NCI-H2196 treated with DMSO at 0.1 percent for 48 hours (cell line): ENCODE data around the gene ICOS.

Experiments
- DNase-seq: peaks from one replicate; lab custom pipeline; 2025; ENCODE audit not compliant: unreplicated experiment; lab: John Stamatoyannopoulos, UW

The ICOS gene

DNA sequence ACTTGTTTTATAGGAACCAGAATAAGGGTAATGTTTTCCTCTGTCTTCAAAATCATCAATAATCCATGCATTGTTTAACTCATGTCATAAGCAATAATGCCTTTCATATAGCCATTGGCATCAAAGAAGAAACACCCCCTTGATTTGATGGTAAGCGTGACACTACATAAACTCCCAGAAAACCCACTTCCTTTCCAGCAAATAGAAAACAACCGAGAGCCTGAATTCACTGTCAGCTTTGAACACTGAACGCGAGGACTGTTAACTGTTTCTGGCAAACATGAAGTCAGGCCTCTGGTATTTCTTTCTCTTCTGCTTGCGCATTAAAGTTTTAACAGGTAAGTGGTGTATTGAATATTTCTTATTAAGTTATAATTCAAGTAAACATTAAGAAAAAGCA lies at the start of gene ICOS:
Gene ICOS (plus strand): TSS at position 229 of the 400 bp plus-strand sequence. CDS start 52 bp downstream, at position 281.
- DNase-seq, result no peak

- peak; percentile 29 for DNase-seq
Observed at GRCh38 chr2:203887677-203888076, 48.9 kb upstream of the ICOS start.

DNA sequence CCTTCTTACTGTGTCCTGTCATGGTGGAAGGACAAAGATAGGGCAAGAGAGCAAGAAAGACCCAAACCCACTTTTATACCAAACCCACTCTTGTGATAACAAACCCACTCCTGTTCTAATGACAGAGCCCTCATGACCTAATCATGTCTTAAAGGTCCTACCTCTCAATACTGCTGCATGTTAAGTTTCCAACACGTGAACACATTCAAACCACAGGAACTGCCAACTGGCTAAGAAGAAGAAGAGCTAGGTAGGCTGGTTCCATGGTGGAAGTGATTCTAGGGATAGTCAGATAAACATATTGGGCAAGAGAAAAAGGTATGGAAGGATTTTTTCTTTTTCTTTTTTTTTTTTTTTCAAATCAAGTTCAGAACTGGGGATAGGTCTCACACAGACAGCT lies 47.0 kb upstream of the ICOS start:
- no peak for DNase-seq

GRCh38 chr2:203889944-203890343 lies 46.6 kb upstream of the ICOS start:
- no peak for DNase-seq

- no peak for DNase-seq
Observed at GRCh38 chr2:203890733-203891132, 45.8 kb upstream of the ICOS start.

DNA sequence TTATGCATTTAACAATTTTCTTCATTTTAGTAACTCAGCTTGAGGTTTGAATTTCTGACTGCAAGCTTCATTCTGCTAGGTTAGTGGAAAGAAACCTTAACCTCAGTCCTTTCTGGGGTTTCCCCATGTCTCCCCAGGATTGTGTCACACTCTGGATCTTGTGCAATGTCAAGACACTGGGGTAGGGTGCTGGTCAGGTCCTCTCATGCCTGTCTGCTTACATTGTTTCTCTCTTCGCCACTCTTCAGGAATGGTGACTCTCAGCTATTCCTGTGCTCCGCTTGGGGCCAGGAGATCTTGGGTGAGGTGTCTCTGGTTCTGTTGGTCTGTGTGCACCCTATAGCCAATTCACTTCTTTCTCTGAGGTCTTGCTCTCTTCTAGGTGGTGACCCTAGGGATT lies 45.1 kb upstream of the ICOS start:
- DNase-seq, result no peak

GRCh38 chr2:203892207-203892606 lies 44.4 kb upstream of the ICOS start:
- DNase-seq, result no peak

DNA sequence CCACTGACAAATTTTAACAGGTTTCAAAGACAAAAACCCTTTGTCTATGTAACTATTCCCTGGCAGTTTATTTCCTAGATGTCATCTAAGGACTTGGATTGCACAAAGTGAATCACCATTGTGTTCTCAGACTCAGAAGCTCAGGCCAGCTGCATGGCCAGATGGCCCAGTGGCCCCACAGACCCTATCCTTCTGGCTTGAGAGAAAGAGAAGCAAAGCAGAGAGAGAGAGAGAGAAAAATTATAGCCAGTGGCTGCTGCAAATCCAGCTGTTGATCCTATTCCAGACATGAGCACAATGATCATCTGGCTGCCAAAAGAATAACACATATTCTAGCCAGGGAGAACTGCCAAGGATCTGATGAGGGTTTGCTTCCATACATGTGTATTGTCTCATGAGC lies 43.2 kb upstream of the ICOS start:
- DNase-seq, result no peak

DNA sequence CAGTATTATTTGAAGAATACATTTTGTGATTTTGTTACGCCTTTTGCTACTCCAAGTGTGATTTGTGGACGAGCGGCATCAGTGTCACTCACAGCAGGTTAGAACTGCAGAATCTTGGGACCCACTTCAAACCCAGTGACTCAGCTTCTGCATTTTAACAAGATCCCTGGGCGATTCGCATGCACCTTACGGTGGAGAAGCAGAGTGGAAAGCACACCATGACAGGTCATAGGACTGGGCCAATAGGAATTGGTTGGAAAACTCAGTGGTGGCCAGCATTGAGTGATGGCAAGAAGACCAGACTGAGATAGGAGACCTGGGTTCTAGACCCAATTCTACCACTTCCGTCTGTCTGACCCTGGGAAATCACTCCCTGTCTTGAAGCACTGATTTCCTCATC lies 42.7 kb upstream of the ICOS start:
- DNase-seq, result no peak

GRCh38 chr2:203894262-203894661 lies 42.3 kb upstream of the ICOS start:
- DNase-seq, result no peak

GRCh38 chr2:203897544-203897943 lies 39.0 kb upstream of the ICOS start:
- DNase-seq, result no peak

DNA sequence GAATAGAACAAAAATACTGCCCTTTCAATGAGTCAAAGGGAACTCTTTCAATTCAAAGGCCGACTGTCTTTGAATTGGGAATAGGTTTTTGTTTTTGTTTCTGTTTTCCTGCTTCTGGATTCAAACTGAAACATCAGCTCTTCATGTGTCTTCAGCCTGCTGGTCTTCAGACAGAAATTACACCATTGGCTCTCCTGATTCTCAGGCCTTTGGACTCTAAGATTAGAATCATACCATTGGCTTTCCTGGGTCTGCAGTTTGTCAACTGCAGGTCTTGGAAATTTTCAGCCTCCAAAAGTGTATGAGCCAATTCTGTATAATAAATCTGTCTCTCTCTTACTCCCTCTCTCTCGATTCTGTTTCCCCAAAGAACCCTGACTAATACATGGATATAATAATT lies 37.9 kb upstream of the ICOS start:
- DNase-seq, result no peak

GRCh38 chr2:203900253-203900652 lies 36.3 kb upstream of the ICOS start:
- DNase-seq, result no peak

DNA sequence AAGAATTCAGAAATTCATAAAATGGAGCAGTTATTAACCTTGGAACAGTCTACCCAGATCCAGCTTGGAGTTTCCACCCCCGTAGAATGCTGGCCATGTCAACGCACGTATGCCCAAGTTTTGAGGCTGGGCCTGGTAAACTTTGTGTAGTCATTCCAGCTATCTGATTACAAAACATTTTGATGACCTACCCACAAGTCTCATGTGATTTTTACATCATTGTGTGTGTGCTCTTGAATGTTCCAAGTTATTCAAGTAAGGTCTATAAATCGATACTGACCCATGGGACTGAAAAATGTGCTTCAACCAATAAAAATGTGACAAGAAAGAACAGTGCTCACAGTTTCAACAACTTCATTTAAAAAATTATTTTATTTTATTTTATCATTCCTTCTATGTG lies 32.5 kb upstream of the ICOS start:
- no peak for DNase-seq

DNA sequence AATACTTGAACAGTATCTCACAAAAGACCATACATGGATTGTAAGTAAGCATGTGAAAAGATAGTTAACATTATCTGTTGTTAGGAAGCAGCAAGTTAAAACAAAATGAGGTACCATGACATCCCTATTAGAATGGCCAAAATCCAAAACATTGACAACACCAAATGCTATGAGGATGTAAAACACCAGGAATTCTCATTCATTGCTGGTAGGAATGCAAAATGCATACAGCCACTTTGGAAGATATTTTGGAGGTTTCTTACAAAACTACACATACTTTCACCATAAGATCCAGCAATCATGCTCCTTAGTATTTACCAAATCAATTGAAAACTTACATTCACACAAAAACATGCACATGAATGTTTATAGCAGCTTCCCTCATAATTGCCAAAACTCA lies 30.9 kb upstream of the ICOS start:
- no peak for DNase-seq

DNA sequence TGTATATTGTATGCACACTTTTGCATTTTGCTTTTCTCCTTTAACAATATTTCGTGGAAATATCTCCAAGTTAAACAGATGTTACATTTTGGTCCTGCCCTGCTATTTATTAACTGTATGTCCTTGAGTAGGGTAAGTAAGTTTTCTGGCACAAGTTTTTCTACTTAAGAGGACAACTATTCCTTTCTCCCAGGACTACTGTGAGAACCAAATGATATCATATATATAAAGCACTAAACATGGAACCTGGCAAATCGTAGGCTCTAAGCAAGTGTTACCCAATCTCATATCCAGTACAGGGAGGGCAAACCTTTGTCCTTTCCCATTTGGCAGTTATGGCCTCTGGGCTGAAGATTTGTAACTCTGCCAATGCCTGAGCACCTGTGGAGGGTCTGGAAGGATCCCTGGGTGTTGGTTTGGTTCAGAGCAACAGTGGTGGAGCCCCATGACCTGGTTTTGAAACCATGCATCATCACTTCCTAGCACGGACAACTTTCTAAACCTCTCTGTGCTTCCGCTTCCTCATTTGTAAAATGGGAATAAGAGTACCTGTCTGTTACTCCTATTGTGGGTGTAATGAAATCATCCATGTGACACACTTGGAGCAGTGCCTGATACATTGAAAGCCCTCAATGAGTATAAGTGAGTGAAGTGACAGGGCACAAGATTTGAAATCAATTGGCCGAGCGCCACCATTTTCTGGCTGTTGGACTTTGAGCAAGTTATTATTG lies 28.3 kb upstream of the ICOS start:
- DNase-seq, result no peak

DNA sequence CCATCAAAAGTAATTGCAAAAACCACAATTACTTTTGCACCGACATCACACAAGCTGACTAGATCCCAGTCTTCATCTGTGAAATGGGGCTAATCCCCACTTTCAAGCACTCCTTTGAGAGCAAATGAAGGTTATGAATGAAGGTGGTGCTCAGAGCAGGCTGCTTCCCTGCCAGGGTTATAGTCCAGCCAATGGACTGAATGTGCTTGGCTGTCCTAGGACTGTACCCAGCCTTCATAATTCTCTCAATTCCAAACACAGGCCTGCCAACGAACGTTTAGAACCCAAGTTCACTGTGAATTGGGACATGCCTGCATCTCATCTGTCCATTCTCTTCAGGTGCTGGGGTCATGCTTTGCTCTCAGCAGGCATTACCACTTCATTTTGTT lies 27.8 kb upstream of the ICOS start:
- DNase-seq, result no peak

GRCh38 chr2:203909261-203909967 lies 27.1 kb upstream of the ICOS start:
- DNase-seq, result peak; percentile 10

DNA sequence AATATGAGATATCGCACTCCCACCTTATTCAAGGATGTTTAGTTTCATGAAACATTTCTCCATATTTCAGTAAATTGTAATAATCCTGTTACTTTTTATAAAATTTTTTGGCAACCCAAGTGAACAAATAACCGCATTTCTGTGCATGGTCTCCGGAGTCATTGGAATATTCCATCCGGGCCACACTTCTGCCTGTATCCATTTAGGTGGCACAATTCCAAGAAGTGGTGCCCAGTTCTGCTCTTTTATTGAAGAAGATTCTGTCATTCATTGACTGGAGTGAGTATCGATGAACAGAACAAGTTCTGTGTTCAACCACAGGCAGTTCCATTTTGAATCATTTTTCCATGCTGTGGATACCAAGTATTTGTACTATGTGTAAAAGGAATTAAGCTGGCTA lies 26.6 kb upstream of the ICOS start:
- DNase-seq, result no peak

DNA sequence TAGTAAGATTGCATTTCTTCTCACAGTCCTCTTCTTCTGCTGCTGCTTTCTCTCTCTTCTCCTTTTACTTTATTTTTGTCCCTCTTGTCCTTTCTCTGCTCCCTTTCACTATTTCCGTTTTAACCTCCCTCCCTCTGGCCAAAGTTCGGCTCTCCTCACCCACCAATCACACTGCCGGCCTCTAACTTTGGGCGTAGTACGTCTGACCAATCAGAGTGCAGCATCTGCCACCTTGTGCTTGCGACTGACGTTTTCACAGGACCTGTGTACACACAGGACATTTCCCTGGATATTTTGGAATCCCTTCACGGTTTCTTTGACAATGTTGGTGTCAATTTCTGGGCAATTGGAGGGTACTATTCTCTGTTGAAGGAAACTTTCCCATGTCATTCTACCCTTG lies 22.6 kb upstream of the ICOS start:
- no peak for DNase-seq

DNA sequence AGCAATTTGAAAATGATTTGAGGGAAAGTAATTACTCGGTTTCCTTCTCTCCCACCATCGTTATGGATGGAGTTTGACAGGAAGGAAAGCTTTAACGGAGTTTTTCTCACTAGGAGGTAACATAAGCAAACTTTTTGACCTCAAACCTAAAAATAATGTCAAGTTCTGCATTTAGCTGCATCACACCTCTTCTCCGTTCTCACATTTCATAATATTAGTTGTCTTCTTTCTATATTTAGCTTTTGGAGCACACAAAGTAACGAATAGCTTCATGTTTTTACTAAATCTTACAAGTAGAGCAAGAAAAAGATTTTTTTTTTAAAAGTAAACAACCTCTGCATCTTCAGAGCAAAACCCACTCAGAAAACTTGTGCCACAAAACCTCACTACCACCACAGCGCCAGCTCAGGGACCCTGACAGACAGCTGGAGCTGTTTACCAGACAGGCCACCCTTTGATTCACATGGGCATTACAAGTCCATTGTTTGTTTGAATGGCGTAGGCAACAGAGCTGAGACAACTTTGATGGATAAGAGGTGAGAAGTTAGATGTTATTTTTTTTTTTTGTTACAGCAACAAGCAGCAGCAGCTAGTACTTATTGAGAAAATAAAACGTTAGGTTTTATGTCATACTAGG lies 21.9 kb upstream of the ICOS start:
- no peak for DNase-seq

- DNase-seq, result no peak
Observed at GRCh38 chr2:203915256-203915655, 21.3 kb upstream of the ICOS start.
